Activated CD8-positive, alpha-beta memory T cell treated with anti-CD3 and anti-CD28 coated beads, Interleukin-2, amount 50 U/mL, for 48 hours (primary cell): Measurements from ENCODE around the gene SRP68.
"Not testable (repeated sequence)": the region's sequence is repeated elsewhere in the genome, so short reads cannot be mapped to it uniquely, and the experiment has no call there.

Source experiments
- DNase-seq: peaks from one replicate; pipeline ENCODE4 v3.0.0-alpha.2; 2020

SRP68 gene

GRCh38 chr17:76089680-76090516 is 17.6 kb upstream of the SRP68 start:
- DNase-seq = no peak

DNA sequence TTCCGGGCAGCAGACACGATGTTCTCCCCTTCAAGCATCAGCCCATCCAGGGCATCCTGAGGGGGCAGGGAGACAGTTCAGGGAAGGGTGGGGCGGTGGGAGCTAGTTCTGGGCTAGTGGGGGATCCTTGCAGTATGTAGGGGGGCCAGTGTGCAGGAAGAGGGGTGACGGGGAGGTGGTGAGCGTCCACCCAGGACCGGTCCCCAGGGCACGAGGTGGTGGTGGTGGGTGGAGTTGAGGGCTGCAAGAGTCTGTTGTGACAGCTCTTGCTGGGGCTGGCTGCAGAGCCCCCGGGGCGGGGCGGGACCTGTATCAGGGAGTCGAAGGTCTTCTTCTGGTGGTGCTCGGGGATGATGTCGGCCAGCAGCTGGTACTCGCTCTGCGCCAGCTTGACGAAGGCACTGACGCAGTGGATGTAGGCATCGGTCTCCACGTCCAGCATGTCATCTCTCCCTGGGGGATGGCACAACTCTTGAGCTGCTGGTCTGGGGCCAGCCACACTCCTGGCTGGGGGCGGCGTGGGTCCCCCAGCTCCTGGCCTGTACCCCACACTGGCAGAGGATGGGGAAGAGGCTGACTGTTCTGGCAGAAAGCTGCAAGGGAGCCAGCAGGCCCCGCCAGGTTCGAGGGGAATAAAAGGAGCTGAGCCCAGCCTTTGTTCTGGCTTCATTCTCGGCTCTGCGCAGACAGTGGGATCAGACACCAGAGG is 16.7 kb upstream of the SRP68 start:
- DNase-seq = no peak

DNA sequence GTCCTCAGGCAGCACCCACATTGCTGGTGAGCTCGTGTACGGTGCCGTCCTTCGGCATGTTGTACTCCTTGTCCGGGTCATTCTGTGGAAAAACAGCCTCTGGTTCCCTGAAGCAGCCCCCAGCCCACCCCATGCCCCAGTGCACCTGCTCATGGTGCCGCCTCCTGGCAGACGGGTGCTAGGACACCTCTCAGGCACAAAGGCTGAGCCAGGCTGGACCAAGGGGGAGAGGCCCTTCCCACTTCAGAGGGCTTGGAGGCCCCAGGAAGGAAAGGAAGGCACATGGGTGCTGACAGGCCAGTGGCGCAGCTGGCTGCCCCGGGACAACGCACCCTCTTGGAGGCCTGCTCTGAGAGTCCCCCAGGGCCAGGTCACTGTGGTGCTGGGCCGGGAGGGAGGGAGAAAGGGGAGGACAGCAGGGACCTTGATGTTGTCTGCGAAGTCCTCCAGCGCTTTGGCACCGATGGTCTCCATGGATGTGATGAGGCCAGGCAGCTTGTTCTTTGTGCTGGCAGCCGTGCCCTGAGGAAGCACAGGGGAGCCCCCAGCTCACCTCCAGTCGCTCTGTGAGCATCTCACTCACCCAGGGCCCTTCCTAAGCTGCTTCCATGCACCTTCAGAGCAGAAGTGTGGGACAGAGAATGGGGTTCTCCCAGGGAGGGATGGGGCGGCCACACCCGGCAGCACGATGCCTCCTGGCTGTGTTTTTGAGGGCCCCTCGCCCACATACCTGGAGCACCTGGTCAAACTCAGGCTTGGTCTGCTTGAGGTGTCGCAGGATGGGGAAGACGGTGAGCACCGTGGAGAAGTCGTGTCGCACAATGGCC is 15.9 kb upstream of the SRP68 start:
- no peak for DNase-seq

- DNase-seq = no peak
Measured at GRCh38 chr17:76087531-76087930, 15.2 kb upstream of the SRP68 start.

DNA sequence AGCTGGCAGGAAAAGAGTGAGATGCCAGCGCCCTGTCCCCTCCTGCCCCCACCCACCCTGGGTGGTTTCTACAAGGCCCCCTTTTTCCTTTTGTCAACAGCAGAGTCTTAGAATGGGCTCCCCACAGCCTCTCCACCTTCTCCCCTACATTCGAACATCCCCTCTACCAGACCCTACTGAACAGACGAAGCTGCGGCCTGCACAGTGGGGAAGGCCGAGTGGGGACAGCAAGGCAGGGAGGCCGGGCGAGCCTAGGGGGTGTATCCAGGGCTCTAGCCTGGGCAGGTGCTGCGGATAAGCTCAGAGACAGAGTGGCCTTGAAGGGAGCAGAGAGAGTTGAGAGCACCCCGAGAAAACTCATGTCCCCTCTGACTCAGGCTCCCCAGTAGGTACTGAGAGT is 14.1 kb upstream of the SRP68 start:
- no peak for DNase-seq

DNA sequence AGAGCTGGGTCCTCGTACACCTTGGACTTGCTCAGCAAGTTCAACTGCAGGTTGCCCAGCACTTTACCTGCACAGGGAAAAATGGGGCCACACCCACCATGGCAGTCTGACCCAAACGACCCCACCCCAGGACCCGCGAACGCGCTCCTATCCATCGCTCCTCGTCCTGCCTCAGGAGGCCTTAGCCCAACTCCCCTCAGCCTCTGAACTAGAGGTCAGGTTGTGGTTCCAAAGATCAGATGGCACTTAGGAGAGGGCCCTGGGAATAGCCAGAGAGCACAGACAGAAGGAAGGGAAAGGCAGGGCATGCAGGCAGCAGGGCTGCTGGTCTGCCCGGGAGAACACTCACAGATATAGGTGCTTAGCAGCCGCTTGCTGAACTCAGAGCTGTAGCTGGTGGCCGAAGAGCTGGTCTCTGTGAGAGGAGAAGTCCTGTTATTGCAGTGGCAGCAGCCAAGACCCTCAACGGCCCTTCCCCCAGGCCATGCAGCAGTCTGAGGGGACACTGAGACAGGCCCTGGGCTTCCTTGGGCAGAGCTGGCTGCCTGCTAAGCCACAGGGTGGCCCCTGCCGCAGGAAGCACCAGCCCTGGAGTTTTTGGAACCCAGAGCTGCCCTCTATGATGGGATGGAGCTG is 13.5 kb upstream of the SRP68 start:
- no peak for DNase-seq

- DNase-seq = no peak
Measured at GRCh38 chr17:76085066-76085730, 12.9 kb upstream of the SRP68 start.

DNA sequence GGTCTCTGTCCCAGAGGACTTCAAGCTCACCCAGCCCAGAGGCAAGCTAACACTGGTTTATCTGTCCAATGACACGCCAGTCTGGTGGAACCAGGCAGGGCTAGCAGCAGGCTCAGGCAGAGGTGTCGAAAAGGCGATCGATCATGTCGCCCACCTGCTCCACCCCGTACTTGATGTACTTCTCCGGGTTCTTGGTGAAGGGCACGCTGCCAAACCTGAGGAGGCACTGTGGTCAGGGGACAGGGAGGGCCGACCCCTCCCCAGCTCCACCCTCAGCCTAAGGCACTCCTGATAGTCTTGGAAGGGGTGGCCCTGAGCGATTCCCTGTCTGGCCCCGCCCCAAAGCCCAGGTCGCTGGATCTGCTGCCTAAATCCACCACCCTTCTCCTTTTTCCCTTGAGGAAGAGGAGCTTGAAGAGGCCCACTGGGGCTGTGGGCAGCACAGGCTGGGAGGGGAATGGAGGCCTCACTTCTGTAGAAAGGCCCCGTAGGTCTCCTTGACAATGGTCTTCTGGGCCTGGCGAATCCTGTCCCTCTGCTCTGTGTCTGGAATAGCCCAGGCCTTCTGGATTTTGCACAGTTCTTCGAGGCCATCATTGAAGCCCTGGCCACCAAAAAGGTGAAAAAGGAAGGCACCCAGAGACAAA is 11.3 kb upstream of the SRP68 start:
- no peak for DNase-seq

- DNase-seq = no peak
Measured at GRCh38 chr17:76082326-76083251, 10.3 kb upstream of the SRP68 start.

- no peak for DNase-seq
Measured at GRCh38 chr17:76081295-76082210, 9.2 kb upstream of the SRP68 start.

DNA sequence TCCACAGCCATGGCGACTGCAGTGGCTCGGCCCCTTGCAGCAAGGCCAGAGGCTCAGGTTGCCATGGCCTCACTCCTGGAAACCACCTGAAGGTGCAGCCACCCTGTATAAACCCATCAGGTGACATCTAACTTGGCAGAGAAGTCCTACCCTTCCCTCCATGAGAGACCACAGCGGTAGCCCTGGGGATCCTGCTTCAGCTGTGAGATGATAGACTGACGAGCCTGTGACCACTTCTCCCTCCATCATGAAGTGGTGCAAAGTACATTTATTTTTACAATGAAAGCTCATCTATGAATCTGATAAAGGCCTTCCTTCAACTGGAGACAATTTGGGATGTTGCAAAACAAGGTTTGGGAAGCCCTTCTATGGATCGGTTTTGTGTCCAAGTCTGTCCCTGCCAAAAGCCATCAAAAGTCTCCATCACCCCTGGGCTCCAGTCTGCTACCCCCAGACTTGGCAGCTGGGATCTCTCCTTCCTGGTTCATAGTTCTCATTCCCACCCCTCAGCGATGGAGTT is 8.5 kb upstream of the SRP68 start:
- DNase-seq = peak; percentile 56

DNA sequence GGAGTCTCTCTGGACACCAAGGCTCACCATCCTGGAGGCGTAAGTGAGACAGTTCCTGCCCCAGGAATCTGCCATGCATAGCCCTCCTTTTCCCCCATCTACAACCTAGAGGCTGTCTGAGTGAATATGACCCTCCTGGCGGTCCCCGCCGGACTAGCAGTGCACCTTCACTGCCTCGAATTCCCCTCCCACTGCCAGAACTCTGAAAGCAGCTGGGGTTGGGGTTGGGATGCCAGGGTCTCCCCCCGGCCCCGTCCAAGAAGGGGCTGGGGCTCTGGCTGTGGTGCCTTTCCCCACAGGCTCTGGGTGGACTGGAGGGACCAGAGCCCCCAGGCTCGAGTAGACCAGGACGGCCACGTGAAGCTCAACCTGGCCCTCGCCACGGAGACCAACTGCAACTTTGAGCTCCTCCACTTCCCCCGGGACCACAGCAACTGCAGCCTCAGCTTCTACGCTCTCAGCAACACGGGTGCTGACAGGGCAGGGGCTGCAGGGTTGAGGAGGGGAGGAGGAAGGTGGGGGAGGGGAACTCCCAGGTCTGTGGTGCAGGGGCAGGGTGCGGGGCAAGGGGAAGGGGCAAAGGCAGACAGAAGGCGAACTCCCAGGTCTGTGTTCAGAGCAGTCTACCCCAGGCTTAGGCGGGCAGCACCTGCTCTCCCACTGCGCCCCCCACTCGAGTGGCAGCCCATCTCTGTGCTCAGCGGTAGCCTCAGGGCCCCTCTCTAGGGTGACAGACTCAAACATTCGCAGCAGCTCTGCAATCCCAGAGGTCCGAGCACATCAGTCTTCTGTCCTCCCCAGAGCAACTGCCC is 7.8 kb upstream of the SRP68 start:
- DNase-seq = peak; percentile 58

- DNase-seq = peak; percentile 56
Measured at GRCh38 chr17:76079535-76079955, 7.2 kb upstream of the SRP68 start.

DNA sequence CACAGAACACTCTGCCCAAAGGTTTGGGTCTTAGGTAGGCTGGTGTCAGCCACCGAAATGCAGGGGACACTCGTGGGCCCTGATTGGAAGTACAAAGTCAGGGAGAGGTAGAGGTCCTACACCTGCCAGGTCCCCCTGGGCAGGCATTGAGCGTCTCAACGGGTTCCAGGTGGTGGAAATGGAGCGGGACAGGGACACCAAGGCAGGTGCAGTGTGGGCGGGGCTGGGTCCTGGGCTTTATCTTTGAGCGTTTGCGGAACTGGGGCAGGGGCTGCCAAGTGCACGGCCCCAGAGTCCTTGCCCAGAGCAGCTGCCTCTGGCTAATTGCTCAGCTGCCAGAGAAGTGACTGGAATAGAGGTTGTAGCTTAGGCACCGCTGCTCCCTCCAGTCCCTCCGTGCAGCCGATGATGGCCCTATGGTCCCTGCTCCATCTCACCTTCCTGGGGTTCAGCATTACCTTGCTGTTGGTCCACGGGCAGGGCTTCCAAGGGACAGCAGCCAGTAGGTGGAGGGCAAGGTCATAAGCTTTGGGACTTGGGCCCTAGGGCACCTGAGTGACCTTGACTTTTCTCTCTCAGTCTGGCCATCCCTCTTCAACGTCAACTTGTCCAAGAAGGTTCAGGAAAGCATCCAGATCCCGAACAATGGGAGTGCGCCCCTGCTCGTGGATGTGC is 6.7 kb upstream of the SRP68 start, which contains the start of gene ZACN:
Gene ZACN (plus strand): TSS at position 323 of the 675 bp plus-strand sequence. CDS start 83 bp downstream, at position 406.
- DNase-seq = peak; percentile 59

GRCh38 chr17:76078370-76078769 is 6.1 kb upstream of the SRP68 start:
- DNase-seq = not testable (repeated sequence)

GRCh38 chr17:76077584-76078110 is 5.3 kb upstream of the SRP68 start:
- DNase-seq = peak; percentile 46
